Progenitor cell of endocrine pancreas (in vitro differentiated cells): ENCODE data around the gene CXCL16. TPM values are rescaled to one million over a fixed set of nuclear protein-coding genes. Genes with fewer than 3 reads are reported as not detected.

ENCODE experiments used
- DNase-seq: peaks from one replicate; pipeline ENCODE4 v3.0.0; 2021; ENCODE audit warnings: low spot score; ENCODE audit not compliant: unreplicated experiment
- H3K27ac Mint-ChIP-seq: 2 replicates; pipeline ENCODE4 v1.8.0; 2021; ENCODE audit warnings: mild to moderate bottlenecking, moderate library complexity, mixed read lengths
- H3K27me3 Mint-ChIP-seq: 2 replicates; pipeline ENCODE4 v1.8.0; 2021; ENCODE audit warnings: mixed read lengths
- H3K36me3 Mint-ChIP-seq: 2 replicates; pipeline ENCODE4 v1.8.0; 2022; ENCODE audit warnings: mixed read lengths; ENCODE audit not compliant: insufficient read depth
- H3K4me1 Mint-ChIP-seq: 2 replicates; pipeline ENCODE4 v1.8.0; 2021; ENCODE audit warnings: low read depth, mixed read lengths
- H3K4me3 Mint-ChIP-seq: 2 replicates; pipeline ENCODE4 v1.8.0; 2021; ENCODE audit warnings: low read depth, mild to moderate bottlenecking, moderate library complexity, mixed read lengths
- H3K9me3 Mint-ChIP-seq: 2 replicates; pipeline ENCODE4 v1.8.0; 2021; ENCODE audit warnings: low read depth, mixed read lengths
- CTCF ChIP-seq: fragments of 200-600 bp; sonication (generic); IDR thresholded peaks from one replicate; pipeline ENCODE4 v1.5.0; 2021; ENCODE audit warnings: antibody characterized with exemption, mild to moderate bottlenecking; ENCODE audit not compliant: unreplicated experiment
- total RNA-seq: library from RNA; stranded (reverse); gene quantifications from 2 replicates; pipeline ENCODE4 v1.2.1, GENCODE V29; 2021

CXCL16 gene
- total RNA-seq, 1 donor from 2014 or later: 4.3 TPM

- Mint-ChIP-seq H3K27ac (no peak within 1 kb of the TSS), H3K36me3 (no peaks in the 10 kb centered on the region), H3K9me3 (no peaks in the 10 kb centered on the region), H3K4me1 (peaks cover 13% of the 10 kb centered on the region), H3K4me3 (no peak within 1 kb of the TSS), H3K27me3 (peaks cover 8% of the 10 kb centered on the region)
- DNase-seq: no peak
- TF ChIP-seq CTCF: no peak
Measured at GRCh38 chr17:4786106-4786511, 46.4 kb upstream of the CXCL16 start, which contains the start of gene VMO1. TSS of gene VMO1 (minus strand) at chr17:4786364. CDS start at chr17:4786352, 12 bp downstream.

- Mint-ChIP-seq H3K27me3 (peaks cover 8% of the 10 kb centered on the region), H3K9me3 (no peaks in the 10 kb centered on the region), H3K4me3 (no peak overlapping the region), H3K4me1 (peaks cover 9% of the 10 kb centered on the region), H3K36me3 (no peaks in the 10 kb centered on the region), H3K27ac (no peak overlapping the region)
- no peak for TF ChIP-seq CTCF
- no peak for DNase-seq
Measured at GRCh38 chr17:4785311-4786105, 45.8 kb upstream of the CXCL16 start.

- no peak overlapping the region for H3K27ac Mint-ChIP-seq
- peaks cover 11% of the 10 kb centered on the region for H3K27me3 Mint-ChIP-seq
- no peaks in the 10 kb centered on the region for H3K9me3 Mint-ChIP-seq
- no peak overlapping the region for H3K4me3 Mint-ChIP-seq
- no peaks in the 10 kb centered on the region for H3K36me3 Mint-ChIP-seq
- TF ChIP-seq CTCF: no peak
- peaks cover 5% of the 10 kb centered on the region for H3K4me1 Mint-ChIP-seq
- no peak for DNase-seq
Measured at GRCh38 chr17:4782652-4783051, 42.9 kb upstream of the CXCL16 start.

- Mint-ChIP-seq H3K4me1 (peaks cover 3% of the 10 kb centered on the region), H3K4me3 (no peak overlapping the region), H3K27ac (no peak overlapping the region), H3K9me3 (no peaks in the 10 kb centered on the region), H3K36me3 (no peaks in the 10 kb centered on the region), H3K27me3 (peaks cover 9% of the 10 kb centered on the region)
- no peak for TF ChIP-seq CTCF
- DNase-seq: no peak
Measured at GRCh38 chr17:4780325-4780955, 40.7 kb upstream of the CXCL16 start.

- H3K36me3 Mint-ChIP-seq: no peaks in the 10 kb centered on the region
- DNase-seq: no peak
- no peak for TF ChIP-seq CTCF
- no peak overlapping the region for H3K27ac Mint-ChIP-seq
- no peak overlapping the region for H3K4me3 Mint-ChIP-seq
- no peaks in the 10 kb centered on the region for H3K9me3 Mint-ChIP-seq
- peaks cover 13% of the 10 kb centered on the region for H3K27me3 Mint-ChIP-seq
- peaks cover 3% of the 10 kb centered on the region for H3K4me1 Mint-ChIP-seq
Measured at GRCh38 chr17:4777969-4778760, 38.4 kb upstream of the CXCL16 start.
